Right renal pelvis (tissue), 4 donors: ENCODE results near the gene TUBGCP4. TPM values are rescaled to one million over a fixed set of nuclear protein-coding genes. Genes with fewer than 3 reads are reported as not detected.

ENCODE experiments used
- DNase-seq, 4 donors: peaks; one replicate each; pipeline ENCODE4 v3.0.0-alpha.2; 2013; ENCODE audit warnings: low read depth in 4 of 4, low spot score in 3 of 4, missing footprints in 1 of 4
- polyA plus RNA-seq, 4 donors: library from polyadenylated mRNA; unstranded; fragments of 120-200 nt; gene quantifications; one replicate each; pipeline ENCODE4 v1.2.1, GENCODE V29; 2013; ENCODE audit not compliant: insufficient read length in 4 of 4

TUBGCP4 gene, protein sequence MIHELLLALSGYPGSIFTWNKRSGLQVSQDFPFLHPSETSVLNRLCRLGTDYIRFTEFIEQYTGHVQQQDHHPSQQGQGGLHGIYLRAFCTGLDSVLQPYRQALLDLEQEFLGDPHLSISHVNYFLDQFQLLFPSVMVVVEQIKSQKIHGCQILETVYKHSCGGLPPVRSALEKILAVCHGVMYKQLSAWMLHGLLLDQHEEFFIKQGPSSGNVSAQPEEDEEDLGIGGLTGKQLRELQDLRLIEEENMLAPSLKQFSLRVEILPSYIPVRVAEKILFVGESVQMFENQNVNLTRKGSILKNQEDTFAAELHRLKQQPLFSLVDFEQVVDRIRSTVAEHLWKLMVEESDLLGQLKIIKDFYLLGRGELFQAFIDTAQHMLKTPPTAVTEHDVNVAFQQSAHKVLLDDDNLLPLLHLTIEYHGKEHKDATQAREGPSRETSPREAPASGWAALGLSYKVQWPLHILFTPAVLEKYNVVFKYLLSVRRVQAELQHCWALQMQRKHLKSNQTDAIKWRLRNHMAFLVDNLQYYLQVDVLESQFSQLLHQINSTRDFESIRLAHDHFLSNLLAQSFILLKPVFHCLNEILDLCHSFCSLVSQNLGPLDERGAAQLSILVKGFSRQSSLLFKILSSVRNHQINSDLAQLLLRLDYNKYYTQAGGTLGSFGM
- polyA plus RNA-seq = 10 to 100 TPM; 21.4 to 24.2 (median 23.3) TPM

DNA sequence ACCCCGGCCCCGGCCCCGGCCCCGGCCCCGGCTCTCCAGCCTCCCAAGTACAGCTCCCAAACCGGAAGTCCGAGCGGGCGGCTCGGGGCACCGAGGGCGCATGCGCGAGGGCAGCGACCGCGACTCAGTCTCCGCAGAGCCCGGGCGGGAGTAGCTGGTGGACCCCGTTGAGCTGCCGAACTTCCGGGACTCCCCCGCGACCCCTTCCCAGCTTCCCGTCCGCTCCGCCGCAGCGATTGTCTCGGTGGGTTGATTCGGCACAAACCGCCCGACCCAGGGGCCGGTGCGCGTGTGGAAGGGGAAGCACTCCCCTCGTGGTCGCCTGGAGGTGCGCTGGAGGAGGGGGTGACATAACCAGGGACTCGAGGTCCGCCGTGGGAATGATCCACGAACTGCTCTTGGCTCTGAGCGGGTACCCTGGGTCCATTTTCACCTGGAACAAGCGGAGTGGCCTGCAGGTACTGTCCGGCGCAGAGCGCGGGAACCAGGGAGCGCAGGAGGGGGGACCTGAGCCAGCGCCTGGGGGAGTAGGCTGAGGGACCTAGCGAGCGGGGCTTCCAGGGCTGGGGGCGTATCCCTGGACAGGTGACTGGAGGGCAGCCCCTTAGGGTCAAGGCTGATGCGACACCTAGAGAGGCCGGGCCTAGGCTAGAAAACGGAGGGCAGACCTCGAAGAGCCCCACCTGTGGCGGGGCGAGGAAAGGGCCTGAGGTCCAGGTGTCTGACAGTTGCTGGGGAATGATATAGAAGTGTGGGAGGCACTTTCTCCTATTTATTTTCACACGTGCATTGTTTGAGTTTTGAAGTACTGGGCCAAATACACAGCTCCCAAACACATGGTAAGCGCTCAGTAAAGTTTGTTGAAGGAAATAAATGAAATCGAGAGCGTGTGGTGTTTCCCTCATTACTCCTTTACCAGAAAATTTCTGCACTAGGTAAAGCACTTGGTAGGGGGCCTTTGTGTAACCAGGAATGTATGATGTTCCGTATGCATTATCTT, at the start of gene TUBGCP4, which contains the start of gene ZSCAN29:
TUBGCP4 (plus strand) TSS at position 127 of the 1,000 bp plus-strand sequence; CDS start at position 381, 254 bp downstream.
ZSCAN29 (minus strand) TSS at position 69 of the 1,000 bp plus-strand sequence. CDS start 1,130 bp downstream, outside the sequence.
- peak; percentile 60 to 72 (median 70) for DNase-seq

DNA sequence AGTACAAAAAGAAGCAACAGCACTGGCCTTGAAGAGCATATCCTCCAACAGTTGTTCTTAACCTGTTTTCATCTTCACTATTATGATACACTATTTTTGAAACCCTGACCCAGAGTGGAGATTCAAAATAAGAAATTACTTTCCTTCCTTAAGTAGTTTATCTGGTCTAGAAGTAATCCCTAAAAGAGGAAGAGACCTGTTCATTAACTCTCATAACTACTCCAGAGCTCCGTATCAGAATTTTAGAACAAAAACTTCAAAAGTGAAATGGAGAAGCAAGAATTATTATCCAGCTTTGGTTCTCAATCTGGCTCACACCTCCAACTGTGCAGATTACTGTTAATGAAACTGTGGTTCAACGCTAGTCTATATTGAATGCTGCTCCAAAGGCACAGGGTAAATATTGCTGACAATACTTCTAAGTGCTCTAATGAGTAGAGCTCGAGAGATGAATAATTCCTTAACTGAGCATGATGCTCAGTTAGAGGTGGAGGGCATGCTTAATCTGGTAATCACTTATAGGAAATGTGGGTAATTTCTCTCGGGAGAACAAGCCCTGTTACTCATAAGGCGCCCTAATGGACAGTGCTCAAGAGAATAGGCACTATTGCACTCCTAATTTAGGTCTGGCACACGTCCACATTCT, 45.7 kb upstream of the TUBGCP4 start:
- DNase-seq = no peak

DNA sequence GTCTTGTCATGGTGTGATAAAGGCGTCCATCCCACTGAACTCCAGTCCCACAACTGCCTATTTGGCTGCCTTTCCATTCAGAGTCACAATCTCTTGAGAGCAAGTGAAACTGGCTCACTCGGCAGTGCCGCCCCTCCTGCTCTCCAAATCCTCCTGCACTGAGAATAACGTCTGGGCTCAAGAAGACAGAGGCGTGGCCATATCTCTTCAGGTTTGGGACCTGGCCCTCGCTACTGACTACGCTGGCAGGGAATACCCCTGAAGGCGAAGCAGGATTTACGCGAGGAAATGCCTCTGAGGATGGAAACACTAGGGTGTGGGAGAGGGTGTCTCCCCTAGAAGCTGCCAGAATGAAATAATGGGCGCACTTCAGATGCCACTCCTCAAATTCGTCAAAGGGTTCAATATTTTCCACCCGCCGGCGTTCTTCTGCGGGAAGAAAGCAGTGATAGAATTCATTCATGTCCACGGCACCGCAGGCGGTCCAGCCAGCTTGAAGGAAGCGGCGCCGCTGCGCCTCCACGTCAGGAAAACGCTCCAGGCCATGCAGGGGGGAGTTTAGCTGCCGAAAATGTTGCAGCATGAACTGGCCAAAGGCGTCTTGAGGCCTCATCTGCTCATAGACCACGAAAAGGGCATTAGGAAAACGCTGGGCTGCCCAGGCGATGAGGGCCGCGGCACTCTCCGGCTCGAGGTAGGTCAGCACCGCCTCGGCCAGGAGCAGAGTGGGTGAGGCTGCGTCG, 41.5 kb upstream of the TUBGCP4 start:
- no peak for DNase-seq

DNA sequence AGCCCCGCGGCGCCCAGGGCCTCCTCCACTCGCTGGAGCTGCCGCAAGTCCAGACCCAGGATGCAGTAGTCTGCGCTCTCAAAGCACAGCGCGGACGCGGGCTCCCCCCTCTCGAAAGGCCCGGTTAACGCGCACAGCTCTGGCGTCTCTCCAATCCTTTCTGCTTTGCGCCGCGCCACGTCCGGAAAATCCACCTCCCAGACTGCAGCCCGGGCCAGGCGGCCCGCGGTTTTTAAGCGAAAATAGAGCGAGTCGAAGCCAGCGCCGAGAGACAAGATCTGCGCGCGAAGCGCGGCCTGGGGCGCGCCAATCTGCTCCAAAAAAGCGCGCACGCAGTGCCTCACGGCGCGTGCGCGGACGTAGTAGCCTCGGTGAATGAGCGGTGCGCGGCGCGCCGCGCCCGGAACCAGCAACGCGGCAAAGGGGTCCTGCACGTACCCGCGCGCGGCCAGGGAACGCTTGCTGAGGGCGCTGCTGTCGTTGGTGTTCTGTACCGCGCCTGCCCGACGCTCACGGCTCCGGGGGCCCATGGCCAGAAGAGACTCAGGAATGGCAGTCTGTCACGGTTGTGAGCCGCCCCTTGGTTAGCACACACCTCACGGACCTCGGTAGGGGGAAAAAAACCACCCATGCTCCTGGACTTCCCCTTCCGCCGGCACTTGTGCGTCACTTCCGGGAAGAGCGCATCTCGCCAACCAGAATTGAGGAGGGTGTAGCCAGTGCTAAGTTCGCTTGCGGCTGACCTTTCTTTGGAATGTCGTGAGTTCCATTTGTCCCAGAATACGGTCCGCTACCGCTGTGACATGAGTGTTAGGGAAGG, 40.7 kb upstream of the TUBGCP4 start, which contains the start of gene LCMT2:
LCMT2 (minus strand) TSS at position 614 of the 820 bp plus-strand sequence; CDS start at position 530, 84 bp downstream.
- DNase-seq = peak; percentile 93 to 96 (median 94)

DNA sequence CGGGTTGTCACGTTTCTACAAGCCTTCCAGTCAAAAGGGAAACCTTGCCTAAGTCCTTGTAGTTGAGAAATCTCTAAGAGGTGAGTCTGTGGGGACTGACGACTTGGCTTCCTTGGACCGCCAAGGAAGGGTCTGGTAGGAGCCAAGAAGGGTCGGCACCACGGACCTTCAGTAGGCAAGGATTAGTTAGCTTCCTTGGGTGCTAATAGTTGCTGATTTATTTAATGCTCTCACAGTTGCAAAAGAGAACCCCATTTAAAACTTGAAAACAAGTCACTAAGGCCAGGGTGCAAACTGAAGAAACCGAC, 40.2 kb upstream of the TUBGCP4 start:
- no peak for DNase-seq

DNA sequence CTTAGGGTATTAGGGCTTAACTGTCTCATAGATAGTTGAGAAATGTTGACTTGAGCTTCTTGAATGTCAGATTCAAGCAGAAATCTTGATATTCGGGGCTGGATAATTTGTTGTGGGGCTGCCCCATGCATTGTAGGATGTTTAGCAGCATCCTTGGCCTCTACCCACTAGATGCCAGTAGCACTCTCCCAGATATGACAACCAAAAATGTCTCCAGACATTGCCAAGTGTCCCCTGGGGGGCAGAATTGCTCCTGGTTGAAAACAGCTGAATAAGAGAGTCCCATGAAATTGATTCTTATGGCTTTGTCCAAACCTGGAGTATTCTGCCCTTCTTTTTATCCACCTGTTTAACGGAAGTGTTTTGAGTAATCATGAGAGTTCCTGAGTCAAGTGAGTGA, 24.6 kb upstream of the TUBGCP4 start:
- no peak for DNase-seq

DNA sequence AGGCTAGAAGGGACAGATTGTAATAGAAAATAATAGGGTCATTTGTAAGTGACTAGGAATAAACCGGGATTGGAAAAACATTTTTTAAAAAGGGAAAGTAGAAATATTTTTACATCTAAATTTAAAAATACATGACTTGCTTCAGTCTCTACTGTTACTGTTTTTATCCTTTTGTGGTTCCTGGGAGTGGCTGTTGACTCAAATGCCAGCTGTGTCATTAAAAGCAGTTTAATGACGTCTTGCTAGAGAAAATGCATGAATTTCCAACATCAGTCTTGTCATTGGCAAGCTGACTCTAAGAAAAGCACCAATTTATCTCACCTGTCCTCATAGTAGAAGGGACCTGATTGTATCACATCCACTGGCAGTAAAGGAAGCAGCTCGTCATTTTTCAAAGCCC, 23.8 kb upstream of the TUBGCP4 start:
- DNase-seq = no peak

DNA sequence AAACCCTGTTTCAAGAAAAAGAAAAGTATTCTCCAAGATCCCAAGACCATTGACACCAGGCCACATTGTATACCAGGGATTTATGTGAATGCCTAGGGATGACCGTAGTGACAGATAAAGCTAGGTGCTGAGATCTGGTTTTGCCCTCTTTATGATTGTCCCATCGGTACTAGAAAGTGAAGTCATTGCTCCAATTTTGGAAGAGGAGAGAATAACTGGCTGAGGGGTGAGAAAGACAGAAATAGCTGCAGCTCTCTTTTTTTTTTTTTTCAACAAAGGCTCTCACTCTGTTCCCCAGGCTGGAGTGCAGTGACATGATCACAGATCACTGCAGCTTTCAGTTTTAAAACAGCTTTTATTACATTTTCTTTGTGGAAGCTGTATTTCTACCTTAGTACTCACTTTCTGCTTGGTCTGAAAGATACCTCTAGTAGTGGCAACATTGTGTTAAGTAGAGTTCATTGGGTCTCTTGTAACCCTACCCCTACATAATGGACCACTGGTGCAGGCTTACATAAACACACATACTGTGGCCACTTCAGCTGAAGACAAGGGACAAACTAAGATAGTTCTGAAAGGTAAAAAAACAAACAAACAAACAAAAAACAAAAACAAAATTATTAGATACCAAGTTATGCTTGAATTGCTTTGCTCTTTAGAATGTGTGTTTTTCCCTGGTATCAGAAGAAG, 18.1 kb upstream of the TUBGCP4 start:
- DNase-seq = no peak

DNA sequence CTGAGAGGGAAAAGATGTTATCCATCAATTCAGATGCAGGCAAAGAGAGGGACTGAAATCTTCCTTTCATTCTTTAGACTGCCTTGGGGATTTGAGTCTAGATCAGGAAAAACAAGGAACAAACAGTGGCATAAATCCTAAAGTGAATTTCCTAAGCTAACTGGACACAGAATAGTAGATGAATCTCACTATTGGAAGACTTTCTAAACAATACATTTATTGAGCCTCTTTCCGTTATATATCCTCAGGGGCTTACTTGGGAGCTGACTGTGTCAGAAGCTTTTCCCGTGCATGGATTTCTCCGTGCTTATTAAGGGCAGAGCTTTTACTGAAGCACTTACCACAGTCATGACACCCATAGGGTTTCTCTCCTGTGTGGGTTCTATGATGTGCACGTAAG, 10.1 kb upstream of the TUBGCP4 start:
- no peak for DNase-seq

DNA sequence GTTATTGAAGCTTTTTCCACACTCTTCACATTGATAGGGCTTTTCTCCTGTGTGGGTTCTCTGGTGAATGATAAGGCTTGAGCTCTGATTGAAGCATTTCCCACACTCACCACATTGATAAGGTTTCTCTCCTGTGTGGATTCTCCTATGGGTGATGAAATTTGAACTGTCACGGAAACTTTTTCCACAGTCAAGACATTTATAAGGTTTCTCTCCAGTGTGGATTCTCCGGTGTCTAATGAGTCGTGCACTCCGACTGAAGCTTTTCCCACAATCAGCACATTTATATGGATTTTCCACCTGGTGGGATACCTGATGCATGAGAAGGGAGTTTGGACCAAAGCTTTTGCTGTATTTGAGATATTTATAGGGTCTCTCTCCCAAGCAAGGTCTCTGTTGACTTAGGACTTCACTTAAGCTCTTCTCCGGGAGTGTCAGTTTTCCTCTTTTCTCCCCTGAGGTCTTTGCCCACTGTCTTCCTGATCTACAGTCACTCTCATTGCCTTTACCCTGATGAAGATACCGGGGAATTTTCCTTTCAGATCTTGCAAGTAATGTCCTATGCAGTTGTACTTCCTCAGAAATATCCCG, 9.5 kb upstream of the TUBGCP4 start:
- DNase-seq = no peak

DNA sequence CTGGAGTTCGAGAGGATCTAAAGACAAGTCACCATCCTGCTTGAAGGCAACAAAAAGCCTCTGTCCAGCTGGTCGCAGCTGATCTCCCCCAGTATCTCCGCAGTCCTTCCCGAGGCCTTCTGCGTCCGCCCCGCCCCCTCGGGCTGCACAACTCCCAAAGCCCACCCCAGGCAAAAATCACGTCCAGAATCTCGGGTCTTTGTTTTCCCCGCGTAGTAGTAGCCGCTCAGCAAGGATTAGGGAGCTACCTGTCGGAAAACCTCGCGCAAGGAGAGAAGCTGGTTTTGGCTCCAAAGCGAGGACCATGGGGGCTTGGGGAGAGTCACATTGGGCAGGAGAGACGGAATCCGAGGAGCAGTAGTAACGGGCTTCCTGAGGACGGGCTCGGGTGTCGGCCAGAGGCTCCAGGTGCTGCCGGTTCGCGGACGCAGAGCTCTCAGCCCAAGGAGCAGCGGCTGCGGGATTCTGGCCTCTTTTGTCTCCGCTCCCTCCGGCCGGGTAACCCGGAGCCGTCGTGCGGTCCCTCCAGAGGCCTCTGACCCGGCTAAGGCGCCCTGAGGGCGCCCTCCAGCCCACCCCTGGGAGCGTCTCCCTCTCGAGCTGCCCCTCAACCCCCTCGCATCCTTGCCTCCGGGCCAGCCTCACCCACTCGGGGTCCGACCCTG, 459 bp upstream of the TUBGCP4 start:
- peak in 3 of 4 donors; percentile 28 to 44 (median 31) for DNase-seq

DNA sequence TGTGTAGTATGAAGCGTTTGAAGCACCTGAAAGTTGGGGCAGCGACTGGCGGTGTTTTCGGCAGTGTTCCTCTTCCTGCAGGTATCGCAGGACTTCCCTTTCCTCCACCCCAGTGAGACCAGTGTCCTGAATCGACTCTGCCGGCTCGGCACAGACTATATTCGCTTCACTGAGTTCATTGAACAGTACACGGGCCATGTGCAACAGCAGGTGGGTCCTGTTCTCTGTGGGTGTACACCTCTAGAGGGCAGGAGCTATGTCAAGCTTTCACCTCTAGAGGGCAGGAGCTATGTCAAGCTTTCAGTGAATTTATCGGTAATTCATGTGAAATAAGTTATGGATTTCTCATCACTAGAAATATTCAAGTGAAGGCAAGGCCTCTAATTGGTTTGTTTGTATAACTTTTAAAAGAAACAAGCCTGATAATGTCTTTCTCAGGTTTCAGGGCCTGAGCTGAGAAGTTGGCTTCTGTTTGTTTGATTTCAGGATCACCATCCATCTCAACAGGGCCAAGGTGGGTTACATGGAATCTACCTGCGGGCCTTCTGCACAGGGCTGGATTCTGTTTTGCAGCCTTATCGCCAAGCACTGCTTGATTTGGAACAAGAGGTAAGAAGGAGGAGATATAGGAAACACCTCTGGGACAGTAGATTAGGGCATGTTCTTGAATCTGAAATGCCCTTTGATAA, 5.3 kb downstream of the TUBGCP4 start:
- no peak for DNase-seq

DNA sequence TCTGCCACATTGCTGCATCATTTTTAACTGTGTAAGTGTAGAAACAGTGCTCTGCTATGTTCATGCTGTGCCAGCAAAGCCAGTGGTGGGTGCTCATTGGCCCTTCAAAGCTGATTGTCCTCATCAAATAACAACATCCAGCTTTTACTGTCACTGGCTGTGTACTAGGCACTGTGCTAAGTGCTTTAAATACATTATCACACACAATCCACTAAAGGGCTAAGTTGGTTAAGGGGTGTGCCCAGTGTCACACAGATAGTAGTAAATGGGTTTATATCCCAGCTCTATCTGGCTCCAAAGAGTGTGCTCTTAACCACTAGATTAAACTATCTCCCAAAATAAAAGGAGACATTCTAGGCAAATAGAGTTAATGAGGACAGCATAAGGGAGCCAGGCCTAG, 7.7 kb downstream of the TUBGCP4 start:
- DNase-seq = no peak

DNA sequence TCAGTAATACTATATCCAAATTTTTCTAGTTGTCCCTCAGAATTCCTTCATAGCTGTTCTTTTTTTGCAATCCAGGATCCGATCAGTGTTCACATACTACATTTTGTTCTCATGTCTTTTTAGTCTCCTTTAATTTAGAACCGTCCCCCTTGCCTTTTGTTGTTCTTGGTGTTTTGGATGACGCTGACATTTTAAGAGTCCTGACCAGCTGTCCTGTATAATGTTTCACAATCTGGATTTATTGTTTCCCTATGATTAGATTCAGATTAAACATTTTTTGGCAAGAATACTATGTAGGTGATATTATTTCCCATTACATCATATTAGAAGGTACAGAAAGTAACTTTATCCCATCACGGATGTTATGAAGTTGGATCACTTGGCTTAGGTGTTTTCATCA, 11.4 kb downstream of the TUBGCP4 start:
- no peak for DNase-seq

DNA sequence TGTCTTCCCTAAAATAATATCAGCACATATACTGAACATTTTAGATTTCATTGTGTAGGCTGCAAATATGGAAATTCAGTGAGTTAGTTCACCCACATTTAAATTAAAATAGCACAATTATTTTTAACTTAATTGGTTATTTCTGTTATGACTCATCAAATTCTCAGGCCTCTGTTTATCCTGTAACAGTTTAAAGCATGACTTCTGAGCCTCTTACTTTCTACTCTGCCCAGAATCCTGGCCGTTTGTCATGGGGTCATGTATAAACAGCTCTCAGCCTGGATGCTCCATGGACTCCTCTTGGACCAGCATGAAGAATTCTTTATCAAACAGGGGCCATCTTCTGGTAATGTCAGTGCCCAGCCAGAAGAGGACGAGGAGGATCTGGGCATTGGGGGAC, 12.2 kb downstream of the TUBGCP4 start:
- DNase-seq = no peak

DNA sequence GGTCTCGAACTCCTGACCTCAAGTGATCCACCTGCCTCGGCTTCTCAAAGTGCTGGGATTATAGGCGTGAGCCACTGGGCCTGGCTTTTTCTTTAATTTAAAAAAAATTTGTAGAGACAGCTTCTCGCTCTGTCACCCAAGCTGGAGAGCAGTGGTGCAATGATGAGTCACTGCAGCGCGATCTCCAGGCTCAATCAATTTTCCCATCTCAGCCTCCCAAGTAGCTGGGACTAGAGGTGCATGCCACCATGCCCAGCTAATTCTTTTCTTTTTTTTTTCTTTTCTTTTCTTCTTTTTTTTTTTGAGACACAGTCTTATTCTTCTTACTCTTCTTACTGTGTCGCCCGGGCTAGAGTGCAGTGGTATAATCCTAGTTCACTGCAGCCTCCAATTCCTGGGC, 19.8 kb downstream of the TUBGCP4 start:
- DNase-seq = no peak
